NCI-H774 (cell line): ENCODE results near the gene ITIH1.

Experiments
- DNase-seq: peaks from one replicate; lab custom pipeline; 2025; lab: John Stamatoyannopoulos, UW

ITIH1 gene

DNA sequence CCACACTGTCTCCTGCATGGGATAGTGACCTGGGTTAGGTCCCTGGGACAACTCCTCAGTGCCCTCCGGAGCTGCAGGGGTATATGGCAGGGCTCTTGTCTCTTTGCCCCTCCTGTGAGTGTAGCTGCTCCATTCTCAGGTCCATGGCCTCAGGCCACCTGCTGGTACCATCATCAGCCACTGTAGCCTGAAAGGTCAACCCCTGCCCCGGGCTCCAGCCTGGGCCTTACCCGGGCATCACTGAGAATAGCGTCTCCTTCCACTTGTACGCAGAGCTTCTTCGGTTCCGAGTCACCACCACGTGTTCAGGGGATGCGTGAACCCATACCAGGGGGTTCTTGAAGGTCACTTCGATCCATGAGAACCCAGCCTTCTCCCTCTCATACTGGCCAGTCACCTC lies 39.3 kb downstream of the ITIH1 start:
- no peak for DNase-seq

DNA sequence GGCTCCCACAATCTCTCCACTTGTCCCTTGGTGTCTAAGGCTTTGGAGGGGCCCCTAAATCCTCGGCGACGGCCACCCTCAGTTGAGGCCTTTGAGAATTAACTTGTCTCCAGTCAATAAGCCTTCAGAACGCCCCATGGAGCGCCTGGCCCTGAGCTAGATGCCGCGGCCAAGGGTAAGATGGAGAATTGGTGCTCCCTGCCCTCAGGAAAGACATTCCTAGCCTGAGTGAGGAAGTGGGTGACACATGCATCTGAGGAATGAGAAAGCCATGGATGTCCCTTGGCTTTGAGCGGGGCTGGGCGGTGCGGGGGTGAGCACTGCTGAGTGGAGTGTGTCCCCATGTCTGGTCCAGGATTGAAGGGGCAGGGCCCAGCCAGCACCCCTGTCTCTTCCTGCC lies 39.8 kb downstream of the ITIH1 start:
- DNase-seq: no peak

GRCh38 chr3:52817860-52818259 lies 40.5 kb downstream of the ITIH1 start:
- no peak for DNase-seq

DNA sequence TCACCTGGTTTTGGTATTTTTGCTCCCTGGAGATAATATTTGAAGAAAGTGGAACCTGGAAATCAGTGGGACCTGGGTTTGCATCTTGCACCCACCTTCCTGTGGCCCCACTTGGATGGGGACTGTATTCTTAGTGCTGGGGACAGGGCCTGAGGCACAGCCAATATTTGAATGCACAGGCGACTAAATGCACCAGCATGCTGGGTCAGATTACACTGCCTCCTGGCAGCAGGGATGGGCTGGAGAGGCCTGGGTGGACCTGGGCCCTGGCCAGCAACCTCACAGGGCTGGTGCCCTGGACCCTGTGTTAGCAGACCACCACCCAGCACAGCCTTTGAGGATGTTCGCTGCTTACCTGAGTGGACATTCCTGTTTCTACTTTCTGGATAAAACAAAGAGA lies 42.5 kb downstream of the ITIH1 start:
- DNase-seq: no peak

DNA sequence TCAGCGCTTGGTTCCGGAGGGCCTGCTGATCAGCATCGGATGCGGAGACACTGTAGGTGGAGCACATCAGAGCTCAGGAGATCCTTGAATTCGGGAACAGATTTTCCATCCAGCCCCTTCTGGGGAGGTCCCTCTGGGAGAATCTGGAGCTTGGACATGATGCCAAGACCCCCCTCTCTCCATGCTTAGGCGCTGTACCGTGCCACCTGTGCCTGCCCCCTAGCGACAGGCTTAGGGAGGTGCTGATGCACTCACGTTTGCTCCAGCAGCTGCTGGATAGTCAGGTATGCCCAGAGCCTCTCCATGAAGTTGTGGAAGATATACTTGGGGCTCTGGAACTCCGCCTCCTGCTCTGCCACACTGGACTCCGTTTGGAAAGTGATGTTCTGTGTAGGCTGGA lies 43.3 kb downstream of the ITIH1 start:
- no peak for DNase-seq

- DNase-seq: no peak
These were observed 45.0 kb downstream of the ITIH1 start for GRCh38 chr3:52822363-52822762.

DNA sequence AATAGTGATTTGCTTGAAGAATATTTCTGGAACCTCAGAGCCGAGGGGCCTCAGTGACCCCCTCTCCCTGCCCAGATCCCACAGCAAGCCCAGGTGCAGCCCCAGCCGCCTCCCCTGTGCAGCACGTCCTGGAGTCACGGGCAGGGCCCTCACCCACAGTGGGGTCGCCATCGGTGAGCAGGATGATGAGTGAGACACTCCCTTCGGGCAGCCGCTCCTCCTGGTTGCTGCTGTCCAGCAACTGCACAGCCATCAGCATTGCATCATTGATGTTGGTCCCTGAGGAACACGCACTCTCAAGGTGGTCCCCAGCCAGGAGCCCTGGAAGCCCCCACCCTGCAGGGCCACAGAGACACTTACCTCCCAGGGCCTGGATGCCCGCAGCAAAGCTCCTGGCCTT lies 46.6 kb downstream of the ITIH1 start:
- DNase-seq: no peak

DNA sequence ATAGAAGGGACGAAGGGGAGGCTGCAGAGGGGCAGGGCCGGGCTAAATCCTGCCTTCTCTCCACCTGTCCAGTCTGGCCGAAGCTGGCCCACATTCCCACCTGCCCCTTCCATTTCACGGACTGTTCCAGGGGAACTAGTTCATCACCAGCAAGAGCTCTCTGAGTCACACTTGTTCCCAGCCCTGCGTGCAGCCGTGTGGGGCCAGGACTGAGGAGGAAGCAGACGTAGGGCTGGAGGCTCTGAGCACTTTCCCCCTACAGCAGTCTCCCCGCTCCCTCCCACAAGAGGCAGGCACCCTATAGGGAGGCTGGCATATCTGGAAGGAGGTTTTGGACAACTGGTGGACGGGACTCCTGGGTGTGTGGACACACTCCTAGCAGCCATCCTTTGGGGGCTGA lies 50.0 kb downstream of the ITIH1 start:
- no peak for DNase-seq

DNA sequence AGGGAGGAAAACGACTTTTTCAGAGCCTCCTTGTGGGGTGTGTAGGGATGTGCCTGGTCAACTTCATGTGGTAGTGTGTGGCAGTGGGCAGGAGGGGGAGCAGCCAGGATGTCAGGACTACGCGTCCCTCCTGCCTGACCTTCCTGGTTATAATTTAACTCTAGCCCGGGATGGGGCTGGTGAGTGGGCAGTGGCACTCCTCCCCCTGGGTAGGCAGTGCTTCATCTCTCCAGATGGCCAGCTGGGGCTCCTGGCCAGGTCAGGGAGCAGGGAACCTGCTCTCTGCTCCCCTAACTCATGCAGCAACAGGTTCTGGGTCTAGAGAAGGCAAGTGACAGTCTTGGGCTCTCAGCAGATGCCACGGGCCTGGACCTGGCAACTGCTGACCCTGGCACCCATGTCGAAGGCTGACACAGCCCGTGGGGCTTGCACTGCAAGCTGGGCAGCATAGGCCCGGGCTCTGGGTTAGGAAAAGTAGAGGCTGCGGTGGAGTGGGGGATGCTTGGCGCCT lies 50.5 kb downstream of the ITIH1 start:
- DNase-seq: no peak

- DNase-seq: no peak
These were observed 52.1 kb downstream of the ITIH1 start for GRCh38 chr3:52829482-52829881.

DNA sequence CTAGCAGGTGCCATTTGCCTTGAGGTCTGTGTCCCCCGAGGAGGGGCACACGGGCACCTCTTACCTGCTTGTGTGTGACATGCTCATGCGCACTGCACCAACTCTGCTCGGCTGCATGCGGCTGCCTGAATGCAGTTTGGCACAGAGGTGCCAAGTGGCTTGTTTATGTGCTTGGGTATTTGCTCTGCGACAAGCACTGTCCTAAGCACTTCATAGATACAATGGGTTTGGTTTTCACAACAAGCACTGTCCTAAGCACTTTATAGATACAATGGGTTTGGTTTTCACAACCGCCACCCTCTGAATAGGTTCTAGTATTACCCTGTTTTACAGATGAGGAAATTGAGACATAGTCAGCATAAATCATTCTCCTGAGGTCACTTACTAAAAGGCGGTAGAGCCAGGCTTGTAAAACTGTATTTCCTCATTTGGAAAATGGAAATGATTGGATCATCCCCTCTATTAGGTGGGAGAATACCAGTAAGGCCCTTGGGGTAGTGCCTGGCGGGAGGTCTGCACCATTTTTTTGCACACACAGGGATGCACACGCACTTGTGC lies 52.6 kb downstream of the ITIH1 start:
- DNase-seq: no peak

GRCh38 chr3:52830535-52831258 lies 53.3 kb downstream of the ITIH1 start, which contains the start of gene ITIH4:
ITIH4 (minus strand) TSS chr3:52830672; CDS start chr3:52830642, 30 bp downstream.
- no peak for DNase-seq

DNA sequence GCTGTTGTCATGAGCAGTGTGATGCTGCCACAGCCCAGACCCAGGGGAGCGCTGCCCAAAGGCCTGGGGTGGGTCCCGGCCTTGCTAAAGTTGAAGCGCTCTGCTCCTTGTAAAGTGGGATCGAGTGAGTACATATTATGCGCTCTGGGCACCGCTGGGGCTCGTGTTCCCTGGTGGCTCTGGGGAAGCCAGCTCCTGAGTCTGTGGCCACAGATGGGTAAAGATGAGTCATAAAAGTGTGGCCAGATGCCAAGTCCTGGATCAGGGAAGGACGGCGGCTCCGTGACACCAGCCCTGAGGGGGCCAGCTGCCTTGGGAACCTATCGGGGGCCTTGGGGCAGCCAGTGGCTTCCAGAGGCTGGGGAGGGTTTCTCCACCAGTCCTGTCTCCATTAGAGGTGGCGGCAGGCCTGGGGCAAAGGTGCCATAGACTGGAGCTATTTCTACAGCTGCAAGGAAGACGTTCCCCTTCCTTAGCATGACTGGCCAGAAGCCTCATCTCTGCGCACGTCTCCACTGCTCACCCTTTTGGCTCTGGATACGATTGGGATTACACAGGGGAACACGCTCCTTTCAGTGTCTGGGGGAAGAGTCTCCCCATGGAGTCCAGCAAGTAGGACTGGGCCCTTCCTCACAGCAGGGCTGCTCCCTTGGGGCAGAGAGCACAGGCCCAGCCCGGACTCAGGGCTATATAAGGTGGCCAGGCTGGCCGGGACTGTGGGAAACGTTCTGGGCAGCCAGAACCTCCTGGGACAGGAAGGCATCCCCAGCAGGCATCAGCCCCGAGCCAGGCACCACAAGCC lies 54.3 kb downstream of the ITIH1 start:
- no peak for DNase-seq

GRCh38 chr3:52833202-52833601 lies 55.8 kb downstream of the ITIH1 start:
- no peak for DNase-seq

DNA sequence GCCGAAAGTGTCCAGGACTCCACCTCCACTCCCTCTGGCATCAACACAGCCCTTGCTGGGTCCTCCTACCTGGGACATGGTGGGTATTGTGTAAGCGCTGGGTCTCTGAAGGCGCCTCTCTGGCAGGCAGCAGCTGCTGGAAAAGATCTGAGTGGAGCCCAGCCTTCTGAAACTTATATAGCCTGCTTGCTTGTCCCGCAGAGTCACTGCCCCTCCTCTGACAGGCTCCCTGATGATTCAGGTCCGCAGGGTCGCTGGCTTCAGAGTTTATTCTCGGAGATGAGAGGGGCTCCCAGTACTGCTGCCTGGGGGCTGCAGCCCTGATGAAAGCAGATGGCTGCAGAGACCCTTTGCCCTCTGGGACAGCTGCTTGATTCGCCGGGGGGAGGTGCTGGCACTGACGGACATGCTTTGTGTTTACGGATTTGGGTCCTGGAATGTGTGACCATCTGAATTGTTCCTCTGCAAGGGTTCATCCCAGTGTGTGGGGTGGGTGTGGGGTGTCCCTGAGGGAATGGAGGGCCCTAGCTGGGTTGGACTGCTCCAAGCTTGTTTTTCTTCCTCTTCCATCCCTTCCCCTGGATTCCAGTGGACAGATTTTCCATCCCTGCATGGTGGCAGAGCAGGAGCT lies 57.6 kb downstream of the ITIH1 start, which contains the start of gene MUSTN1:
Gene MUSTN1 (minus strand): TSS at position 149 of the 631 bp plus-strand sequence. CDS start 71 bp downstream, at position 78.
- no peak for DNase-seq

GRCh38 chr3:52835766-52836470 lies 58.5 kb downstream of the ITIH1 start:
- DNase-seq: no peak

DNA sequence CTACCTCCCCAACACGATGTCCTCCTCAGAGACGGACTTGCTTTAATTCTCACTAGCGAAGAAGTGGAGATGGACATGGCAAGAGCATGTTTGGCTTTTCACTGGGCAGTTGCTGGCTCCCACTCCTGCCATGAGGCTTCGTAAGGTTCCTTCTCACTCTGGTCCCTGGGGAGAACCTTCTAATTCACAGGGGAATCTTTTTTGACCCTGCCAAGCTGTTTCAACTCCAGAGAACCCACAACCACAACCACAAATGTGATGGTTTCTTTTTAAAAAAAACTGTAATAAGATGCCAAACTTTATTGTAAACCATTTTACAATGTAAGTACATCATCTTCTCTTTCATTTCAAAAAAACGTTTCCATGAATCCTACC lies 59.1 kb downstream of the ITIH1 start:
- no peak for DNase-seq

GRCh38 chr3:52836986-52837385 lies 59.6 kb downstream of the ITIH1 start:
- DNase-seq: no peak

DNA sequence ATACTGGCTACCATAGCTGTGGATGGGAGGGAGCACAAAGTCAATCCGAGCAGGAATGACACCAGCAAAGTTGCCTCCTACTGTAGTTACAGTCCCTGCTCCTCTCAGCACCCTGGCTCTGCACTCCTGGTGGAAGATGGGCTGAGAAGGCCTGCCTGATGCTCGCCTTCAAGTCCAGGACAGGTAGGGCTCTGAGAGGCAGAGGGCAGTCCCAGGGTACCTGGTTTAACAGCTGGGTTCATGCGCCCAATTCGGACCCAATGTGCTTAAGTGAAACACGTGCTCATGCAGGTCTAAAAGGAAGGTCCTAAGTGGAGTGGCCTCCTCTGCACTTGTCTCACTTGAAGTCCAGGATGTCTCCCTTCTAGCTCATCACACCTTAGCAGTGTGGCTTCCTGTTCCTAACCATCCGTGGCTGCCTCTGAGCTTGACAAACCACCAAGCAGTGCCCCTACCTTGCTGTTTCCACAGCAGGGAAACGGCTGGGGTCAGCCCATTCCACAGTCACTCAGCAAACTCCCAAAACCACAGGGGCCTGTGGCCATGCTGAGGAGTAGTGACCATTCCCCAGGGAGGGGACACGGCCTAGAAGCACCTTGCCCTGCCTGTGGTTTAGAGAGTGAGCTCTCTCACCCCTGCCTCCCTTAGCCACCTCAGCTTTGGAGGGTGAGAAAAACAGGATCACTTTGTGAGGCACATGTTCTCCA lies 61.3 kb downstream of the ITIH1 start:
- no peak for DNase-seq

GRCh38 chr3:52839268-52839575 lies 61.8 kb downstream of the ITIH1 start:
- no peak for DNase-seq

GRCh38 chr3:52839892-52840545 lies 62.6 kb downstream of the ITIH1 start:
- DNase-seq: no peak
